ENCODE results near the gene PLK1.
"Not testable (repeated sequence)": the region's sequence is repeated elsewhere in the genome, so short reads cannot be mapped to it uniquely, and the experiment has no call there.

PLK1 gene

DNA sequence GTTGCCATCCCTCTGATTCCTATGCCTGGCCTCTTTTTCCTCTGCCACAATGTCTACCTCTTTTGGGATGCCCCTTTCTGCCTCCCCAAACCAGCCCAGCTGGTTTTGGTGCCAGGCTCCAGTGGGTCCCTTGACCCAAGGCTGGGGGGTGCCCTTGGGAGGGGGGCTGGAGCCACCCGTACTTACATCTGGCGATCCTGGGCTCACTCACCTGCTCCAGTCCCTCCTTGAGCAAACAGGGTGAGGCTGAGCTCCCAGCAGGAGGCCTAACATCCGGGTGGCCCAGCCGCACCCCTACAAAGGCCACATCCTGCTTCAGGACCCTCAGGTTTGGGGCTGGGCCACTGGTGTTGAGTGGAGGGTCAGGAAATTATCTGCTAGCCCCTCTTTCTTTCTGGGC, 33.1 kb downstream of the PLK1 start:
- DNase-seq = no peak

DNA sequence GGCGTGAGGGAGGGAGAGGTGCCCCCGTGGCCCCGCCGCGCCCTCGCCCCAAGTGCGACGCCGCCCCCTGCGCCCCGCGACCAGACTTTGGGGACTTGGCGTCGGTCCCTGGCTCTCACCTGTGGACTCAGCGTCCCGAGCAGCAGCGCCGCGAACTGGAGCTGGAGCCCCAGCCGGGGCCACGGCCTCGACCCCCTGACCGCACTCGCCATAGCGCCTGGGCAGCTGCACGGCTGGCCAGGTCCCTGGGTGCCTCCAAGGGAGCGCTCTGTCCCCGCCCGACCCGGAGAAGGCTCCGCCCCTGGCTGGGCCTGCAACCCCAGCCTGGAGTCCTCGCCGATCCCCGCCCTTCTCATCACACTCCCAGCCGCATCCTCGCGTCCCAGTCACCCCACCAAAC, 34.3 kb downstream of the PLK1 start, which contains the start of gene ERN2:
TSS of gene ERN2 (minus strand) at position 247 of the 400 bp plus-strand sequence. CDS start at position 212, 35 bp downstream.
- DNase-seq = no peak

DNA sequence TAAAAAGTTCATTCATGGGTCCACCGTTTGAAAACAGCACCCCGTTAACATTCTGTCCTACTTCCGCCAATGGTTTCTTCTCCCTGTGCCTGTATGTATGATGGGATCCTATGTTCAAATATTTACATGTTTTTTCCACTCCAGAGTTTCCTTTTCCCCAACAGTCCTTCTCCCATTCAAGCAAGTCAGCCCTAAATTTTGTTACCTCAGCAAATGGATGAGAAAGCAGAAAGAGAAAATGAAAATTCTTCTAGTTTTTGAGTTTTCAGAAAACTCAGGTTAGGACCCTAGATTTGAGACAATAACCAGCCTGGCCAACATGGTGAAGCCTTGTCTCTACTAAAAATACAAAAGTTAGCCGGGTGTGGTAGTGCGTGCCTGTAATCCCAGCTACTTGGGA, 37.8 kb downstream of the PLK1 start:
- no peak for DNase-seq

DNA sequence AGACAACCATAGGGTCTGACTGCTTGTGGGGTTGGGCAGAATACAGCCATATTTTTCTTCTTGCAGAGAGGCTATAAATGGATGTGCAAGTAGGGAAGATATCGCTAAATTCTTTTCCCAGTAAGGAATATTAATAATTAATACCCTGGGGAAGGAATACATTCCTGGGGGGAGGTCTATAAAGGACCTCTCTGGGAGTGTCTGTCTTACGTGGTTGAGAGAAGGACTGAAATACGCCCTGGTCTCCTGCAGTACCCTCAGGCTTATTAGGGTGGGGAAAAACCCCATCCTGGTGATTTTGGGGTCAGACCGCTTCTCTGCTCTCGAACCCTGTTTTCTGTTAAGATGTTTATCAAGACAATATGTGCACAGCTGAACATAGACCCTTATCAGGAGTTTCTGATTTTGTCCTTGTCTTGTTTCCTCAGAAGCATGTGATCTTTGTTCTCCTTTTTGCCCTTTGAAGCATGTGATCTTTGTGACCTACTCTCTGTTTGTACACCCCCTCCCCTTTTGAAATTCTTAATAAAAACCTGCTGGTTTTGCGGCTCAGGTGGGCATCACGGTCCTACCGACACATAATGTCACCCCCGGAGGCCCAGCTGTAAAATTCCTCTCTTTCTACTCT, 44.0 kb downstream of the PLK1 start:
- not testable (repeated sequence) for DNase-seq

DNA sequence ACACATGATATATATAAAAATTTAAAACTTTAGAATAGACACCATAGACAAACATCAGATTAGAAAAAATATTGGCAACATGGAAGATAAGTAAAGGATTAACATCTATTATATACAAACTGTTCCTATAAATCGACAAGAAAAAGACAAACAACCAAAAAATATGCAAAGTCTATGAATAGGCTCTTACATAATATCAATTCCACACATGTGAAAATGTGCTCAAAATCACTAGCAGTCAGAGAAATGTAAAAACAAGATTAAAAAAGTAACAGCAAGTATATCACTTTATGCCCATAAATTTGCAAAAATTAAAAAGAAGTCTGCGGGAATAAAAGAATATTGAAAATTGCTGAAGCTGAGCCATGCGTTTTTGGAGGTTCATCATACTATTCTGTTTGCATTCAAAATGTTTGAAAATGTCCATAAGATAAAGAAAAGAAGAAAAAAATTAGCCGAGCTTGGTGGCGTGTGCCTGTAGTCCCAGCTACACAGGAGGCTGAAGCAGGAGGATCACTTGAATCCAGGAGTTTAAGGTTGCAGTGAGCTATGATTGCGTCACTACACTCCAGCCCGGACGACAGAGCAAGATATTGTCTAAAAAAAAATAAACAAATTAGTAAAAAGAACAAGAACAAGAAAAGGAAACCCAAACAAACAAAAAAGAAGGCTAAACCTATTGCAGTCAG, 45.6 kb downstream of the PLK1 start:
- no peak for DNase-seq

DNA sequence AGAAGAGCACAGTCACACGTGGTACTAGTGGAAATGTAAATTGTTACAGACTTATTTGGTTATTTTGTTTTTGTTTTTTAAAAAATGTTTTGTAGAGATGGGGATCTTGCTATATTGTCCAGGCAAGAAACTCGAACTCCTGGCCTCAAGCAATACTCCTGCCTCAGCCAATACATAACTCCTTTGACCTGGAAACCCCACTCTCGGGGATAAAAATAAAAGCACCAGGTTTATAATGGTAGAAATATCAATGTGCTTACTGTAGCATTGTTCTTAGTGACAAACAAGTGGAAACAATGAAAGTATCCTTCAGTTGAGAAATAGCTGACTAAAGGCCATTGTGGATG, 46.1 kb downstream of the PLK1 start:
- no peak for DNase-seq

DNA sequence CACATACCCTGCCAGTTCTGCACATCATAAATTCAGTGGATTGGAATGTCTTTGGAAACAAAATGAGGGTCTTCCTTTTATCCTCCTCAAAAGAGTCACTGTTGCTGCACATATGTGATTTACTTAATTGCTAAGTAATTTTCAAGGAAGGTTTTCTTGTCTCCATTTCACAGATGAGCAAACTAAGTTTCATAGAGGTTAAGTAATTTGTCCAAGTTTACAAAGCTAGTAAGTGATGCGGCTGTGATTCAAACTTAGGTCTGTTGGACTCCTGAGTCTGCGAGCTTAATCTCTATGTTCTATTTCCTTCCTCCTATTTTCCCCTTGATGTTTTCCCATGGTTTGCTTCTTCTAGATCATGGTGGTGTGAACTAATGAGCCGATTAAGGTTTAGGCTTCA, 48.0 kb downstream of the PLK1 start:
- no peak for DNase-seq

DNA sequence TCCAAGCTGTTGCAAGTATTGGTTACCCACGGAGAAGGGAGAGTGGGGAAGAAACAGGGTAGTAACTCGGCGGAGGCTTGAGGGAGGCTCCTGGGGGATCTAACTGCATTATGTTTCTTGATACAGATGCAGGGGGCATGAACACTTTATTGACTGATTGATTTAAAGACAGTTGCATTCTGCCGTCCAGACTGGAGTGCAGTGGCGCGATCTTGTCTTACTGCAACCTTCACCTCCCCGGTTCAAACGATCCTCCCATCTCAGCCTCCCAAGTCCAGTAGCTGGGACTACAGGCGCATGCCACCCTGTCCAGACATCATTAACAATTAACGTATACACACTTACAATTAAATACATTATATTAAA, 49.4 kb downstream of the PLK1 start:
- no peak for DNase-seq

DNA sequence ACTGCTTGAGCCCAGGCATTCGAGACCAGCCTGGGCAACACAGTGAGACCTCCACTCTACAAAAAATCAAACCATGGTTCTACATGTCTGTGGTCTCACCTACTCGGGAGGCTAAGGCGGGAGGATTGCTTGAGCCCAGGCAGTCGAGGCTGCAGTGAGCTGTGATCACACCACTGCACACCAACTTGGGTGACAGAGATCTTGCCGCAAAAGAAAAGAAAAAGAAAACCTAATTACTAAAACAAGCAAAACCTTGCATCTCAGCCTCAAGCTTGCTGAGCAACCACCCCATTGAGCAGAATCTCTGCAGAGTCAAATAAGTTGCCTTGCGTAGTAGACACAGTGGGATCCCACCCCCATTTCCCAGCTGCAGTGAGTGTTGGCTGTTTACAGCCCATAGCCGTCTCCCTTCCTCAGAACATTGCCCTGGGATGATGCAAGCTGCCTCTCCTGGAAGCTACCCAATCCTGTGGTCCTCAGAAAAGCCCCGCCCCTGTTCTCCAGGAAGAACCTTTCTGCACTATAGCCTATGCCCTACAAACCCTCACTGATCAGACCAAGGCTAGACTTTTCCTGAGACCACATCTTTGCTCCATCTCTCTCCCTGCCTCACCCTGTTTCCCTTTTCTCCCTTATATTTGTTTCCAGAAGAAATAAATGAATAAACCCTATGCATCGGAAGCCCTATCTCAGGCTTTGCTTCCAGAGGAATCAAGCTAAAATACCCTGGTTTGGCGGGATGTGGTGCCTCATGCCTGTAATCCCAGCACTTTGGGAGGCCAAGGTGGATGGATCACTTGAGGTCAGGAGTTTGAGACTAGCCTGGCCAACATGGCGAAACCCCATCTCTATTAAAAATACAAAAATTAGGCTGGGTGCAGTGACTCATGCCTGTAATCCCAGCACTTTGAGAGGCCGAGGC, 51.1 kb downstream of the PLK1 start:
- no peak for DNase-seq

DNA sequence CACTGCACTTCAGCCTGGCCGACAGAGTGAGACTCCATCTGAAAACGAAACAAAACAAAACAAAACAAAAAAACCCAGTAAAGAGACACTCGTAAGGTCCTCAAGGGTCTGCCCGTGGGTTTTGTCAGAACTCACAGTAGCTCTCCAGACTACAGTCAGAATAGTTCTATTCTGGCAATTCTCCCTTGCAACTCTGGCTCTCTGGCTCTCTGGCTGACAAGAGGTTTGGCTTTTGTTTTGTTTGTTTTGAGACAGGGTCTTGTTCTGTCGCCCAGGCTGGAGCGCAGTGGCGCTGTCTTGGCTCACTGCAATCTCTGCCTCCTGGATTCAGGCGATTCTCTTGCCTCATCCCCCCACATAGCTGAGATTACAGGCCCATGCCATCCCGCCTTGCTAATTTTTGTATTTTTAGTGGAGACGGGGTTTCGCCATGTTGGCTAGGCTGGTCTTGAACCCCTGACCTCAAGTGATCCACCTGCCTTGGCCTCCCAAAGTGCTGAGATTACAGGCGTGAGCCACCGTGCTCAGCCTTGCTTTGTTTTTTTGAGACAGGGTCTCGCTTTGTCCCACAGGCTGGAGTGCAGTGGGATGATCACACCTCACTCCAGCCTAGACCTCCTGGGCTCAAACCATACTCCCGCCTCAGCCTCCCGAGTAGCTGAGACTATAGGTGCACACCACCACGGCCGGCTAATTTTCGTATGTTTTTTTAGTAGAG, 55.6 kb downstream of the PLK1 start:
- no peak for DNase-seq

DNA sequence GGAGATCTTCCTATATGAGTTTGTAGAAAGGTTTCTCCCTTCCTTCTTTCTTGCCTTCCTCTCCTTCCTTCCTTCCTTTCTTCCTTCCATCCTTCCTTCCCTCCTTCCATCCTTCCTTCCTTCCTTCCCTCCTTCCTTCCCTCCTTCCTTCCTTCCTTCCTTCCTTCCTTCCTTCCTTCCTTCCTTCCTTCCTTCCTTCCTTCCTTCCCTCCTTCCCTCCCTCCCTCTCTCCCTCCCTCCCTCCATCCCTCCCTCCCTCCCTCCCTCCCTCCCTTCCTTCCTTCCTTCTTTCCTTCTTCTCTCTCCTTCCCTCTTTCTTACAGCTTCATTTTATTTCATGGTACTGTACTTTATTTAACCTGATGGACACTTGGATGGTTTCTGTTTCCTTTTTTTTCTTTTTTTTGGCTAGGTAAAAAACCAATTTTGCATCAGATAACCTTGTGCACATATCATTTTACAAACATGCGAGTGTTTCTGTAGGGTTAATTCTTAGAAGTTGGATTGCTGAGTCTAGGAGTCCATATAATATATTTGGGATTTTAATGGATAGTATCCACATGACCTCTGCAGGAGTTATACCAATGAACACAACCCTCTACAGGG, 58.8 kb downstream of the PLK1 start:
- DNase-seq = not testable (repeated sequence)

DNA sequence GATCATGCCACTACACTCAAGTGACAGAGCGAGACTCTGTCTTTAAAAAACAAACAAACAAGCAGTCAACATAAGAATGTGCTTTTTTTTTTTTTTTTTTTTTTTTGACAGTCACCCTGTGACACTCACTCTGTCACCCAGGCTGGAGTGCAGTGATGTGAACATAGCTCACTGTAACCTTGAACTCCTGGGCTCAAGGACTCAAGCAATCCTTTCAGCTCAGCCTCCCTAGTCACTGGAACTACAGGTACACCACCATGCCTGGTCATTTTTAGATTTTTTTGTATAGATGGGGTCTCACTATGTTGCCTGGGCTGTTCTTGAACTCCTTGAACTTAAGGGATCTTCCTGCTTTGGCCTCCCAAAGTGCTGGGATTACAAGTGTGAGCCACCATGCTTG, 60.8 kb downstream of the PLK1 start:
- no peak for DNase-seq

All from KG1 (cell line).